DMS153 (cell line): ENCODE measurements around the gene ZSWIM5.

Experiments used
- DNase-seq: peaks from one replicate; lab custom pipeline; 2025; lab: John Stamatoyannopoulos, UW

ZSWIM5 gene

GRCh38 chr1:45018599-45019230, 187.7 kb downstream of the ZSWIM5 start:
- DNase-seq: peak; percentile 80

DNA sequence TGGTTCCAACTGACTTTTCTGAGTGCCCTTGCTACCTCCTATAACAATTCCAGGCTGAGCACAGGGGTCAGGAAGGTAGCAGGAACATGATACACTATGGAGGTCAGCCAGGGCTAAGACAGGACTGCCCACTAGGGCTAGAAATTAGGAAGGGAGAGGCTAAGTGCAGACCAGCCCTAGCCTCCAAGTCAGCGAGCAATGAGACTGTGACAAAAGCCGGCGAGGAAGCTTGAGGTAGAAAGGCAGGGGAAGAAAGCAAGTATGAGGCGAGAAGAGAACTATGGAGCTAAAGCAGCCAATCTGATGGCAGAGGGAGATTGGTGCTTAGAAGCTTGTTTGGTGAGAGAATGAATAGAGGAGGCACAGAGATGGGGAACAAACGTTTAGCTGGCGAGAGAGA, 189.6 kb downstream of the ZSWIM5 start:
- no peak for DNase-seq

DNA sequence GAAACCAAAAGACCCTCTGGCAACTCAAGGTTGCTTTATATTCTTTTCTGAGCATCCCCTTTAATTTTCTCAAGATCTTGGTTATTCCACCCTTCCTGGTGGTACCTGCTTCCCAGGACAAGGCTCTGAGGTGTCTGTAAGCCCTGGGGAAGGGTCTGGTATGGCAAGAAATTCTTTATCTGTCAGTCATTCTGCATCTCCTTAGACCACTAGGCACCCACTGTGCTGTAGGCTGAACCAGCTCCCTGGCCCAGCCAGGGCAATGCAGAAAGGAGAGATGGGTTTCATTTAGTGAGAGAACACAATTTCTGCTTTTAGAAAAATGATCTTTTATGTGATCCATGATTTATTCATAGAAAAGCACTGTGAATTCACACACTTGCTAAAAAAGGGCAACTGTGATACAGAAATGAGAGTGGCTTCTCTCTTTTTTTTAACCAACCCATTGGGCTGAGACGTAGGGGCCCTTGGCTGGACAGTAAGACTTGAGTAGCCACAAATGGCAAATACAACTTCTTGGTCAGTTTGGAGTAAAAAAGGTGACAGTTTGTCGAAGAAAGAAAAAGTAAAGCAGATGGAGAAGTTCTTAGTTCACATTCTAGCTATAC, 190.2 kb downstream of the ZSWIM5 start:
- DNase-seq: no peak

GRCh38 chr1:45015683-45016082, 190.7 kb downstream of the ZSWIM5 start:
- no peak for DNase-seq

DNA sequence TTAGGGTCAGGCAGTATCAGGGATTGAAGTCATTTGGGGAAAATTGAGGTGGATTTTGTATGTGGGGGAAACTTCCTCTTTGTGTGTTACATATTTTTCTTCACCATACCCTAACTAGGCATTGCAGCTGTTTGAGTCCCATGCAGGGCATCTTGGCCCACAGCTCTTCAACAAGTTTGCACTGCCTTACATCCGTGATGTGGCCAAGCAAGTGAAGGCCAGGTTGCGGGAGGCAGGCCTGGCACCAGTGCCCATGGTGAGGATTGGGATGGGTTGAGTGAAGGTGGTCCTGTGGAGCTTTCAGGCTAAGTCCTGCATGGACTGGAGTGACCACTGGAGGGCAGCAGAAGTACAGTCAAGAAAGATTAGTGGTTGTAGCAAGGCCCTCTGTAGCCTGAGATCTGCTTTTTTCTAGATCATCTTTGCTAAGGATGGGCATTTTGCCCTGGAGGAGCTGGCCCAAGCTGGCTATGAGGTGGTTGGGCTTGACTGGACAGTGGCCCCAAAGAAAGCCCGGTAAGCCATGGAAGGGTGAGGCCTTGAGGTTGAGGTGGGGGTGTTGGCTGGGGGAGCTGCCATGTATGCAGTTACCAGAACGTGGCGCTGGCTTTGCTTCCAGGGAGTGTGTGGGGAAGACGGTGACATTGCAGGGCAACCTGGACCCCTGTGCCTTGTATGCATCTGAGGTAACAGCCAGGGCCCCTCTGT, 191.9 kb downstream of the ZSWIM5 start:
- peak; percentile 77 for DNase-seq

GRCh38 chr1:45013551-45014209, 192.7 kb downstream of the ZSWIM5 start:
- DNase-seq: no peak

DNA sequence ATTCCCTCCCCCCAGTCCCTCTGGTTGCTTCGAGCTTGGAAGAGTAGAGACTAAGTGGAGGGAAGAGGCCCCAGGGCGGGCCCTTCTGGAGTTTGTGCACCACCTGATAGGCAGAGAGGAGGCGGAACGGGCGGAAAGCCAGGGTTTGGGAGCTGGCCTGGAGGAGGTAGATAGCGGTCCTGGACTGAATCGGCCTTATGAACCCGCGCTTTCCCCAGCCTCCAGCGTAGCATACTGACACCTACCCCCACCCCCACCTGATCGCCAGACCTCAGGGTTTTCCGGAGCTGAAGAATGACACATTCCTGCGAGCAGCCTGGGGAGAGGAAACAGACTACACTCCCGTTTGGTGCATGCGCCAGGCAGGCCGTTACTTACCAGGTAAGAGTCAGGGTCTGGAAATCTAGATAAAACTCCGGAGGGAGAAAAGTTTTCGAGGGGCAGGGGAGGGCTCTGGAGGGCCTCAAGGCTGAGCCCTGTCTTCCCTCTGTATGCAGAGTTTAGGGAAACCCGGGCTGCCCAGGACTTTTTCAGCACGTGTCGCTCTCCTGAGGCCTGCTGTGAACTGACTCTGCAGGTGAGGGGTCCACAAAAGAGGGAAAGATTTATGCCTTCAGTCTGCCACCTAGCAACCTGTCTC, 193.6 kb downstream of the ZSWIM5 start:
- peak; percentile 29 for DNase-seq

DNA sequence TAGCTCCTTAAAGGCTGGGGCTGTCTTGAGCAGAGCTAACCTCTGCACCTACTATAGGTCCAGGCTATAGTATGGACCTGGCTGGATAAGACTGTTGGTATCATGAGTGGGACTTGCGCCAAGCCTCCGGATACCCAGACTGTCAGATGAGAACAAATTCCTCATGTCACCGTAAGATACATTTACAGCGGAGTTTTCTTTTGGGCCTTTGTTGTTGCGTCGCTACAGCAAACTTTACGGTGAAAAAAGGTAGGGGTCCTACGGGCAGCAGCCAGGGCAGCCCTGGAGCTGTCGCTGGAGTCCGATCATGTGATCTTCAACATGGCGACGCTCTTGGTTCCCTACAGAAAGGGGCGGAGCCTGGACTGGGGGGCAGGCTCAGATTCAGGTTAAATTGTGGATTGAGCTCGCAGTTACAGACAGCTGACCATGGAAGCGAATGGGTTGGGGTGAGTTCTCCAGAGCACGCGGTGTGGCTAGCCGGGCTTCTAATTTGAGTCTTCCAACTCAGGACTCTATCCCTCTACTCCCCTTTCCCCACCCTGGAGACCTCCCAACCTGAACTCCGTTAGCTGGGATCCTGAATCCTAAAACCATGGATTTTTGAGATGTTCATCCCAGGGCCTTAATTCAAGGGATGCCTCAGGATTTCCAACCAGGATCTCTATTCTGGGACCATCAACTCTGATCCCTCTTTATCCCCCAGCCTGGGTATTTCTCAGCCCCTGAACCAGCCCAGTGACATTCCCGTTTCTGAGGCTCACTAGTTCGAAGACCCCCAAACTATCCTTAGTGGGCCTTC, 194.4 kb downstream of the ZSWIM5 start, which contains the start of gene UROD:
TSS of gene UROD (plus strand) at position 418 of the 802 bp plus-strand sequence. CDS start at position 430, 12 bp downstream.
- DNase-seq: peak; percentile 97

- DNase-seq: peak; percentile 72
Measured at GRCh38 chr1:45010855-45011811, 195.3 kb downstream of the ZSWIM5 start, which contains the start of gene HECTD3. Gene HECTD3 (minus strand): TSS chr1:45011324. CDS start chr1:45011257, 67 bp downstream.

DNA sequence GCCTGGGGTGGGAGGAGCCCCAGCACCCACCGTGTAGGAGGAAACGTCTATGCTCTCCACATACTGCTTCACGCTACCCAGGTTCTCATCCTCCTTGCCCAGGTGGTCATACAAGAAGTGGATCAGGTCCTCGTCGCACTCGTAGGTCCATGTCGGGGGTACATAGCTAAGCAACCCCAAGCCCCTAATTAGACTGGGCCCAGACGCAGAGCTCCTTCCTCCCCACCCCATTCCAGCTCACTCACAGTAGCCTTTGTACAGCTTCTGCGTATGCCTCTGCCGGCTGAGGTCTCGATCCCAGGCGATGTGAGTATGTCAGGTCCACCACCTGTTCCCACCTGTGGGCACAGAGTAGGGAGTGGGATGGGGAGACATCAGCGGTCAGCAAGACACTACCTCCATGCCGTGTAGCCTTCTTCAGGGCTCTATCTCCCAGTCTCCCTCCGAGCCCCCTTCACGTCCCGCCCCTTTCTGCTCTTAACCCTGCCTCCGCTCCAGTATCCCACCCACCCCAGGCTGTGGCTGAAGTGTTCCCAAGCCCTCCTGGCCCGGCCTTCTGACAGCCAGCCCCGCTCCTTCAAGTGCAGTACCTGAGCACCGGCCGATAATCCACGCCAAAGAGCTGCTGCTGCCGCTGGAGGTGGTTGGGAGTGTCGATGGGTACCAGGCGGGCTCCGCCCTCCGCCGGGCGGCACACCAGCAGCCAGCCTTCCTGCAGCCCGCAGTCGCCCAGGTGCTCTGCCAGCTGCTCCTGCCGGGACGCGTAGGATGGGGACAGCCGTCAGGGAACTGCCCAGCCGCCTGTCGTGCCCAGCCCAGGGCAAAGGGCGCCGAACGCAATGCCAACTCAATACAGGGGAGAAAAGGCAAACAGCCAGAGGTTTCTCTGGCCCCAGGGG, 196.2 kb downstream of the ZSWIM5 start:
- peak; percentile 44 for DNase-seq

DNA sequence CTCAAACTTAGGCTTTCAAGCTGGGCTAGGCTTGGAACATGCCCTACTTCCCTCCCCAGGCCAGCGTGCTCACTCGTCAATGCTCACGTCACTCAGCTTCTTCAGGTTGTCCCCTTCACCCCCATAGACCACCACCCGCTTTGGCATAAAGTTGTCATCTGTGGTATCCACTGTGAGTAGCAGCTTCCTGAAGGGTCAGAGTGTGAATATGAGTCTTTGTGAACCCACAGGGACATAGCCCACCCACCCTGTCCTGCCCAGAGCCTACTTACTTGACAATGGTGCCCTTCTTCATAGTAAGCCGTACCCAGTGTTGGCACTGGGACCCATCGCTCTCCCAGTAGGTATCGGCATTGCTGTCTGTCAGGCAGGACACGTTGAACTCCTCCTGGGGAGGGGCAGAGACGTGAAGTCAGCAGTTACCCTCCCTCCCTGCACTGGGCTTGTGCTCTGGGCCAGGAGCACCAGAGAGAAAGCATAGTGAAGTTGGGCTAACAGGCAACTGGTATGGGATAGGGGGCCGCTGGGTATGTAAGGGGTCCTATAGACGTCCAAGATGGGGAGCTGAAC, 197.0 kb downstream of the ZSWIM5 start:
- no peak for DNase-seq

DNA sequence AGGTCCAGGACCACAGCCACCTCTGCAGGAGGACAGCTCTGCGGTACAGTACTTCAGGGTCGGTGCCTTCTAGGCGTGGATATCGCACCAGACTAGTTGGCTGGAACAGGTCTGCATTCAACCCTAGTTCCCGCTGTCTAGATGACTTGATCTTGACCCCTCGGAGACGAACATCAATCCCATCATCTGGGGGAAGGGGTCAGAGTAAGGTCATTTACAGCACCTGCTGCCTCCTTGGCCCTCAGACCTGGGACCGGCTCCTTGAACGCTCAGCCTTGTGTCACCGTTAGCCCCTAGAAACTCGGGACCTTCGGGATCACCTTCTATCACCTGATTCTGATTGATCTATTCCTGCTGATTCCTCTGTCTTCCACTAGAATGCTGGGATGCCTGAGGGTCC, 197.9 kb downstream of the ZSWIM5 start:
- no peak for DNase-seq

DNA sequence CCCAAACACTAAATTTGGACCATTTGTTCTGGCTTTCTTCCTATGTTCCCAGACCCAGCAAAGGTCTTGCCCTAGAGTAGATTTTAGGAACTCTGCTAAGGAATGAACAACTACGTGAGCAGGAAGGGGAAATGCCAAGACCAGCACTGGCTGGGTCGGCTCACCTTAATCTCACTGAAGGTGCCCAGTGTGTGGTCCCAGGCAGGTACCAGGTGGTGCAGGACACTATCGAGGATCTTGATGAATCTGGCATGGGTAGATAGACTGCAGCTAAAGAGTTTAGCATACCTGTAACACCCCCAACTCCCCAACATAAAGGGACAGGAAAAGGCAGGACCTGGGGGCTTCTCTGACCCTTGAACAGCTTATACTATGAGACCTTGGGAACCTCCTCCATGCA, 198.3 kb downstream of the ZSWIM5 start:
- DNase-seq: no peak

- DNase-seq: no peak
Measured at GRCh38 chr1:45007311-45007710, 199.1 kb downstream of the ZSWIM5 start.

GRCh38 chr1:45005761-45006160, 200.6 kb downstream of the ZSWIM5 start:
- DNase-seq: no peak

- DNase-seq: no peak
Measured at GRCh38 chr1:45004281-45004920, 202.0 kb downstream of the ZSWIM5 start.

DNA sequence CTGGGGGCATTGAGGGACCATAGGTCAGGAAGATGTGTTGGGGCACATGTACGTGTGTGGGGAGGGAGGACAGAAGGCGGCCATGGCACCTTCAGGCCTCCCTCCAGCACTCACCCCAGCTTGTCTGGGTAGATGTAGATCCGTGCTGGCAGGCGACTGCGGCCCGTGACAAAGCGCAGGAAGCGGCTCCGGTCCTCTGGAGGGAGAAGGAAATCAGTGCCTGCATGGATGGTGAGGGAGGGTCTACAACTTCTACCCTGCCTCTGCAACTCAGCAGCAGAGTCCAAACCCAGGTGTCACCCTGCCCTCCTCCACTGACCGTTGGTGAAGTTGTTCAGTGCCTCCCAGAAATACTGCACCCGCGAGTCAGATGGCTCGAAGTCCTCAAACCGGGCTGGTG, 202.7 kb downstream of the ZSWIM5 start:
- no peak for DNase-seq
